GM18499 (cell line): ENCODE data around the gene ITGA3.

Source experiments
- ATAC-seq: cut with Tn5 transposase; IDR thresholded peaks from one replicate; pipeline ENCODE4 v1.9.1; 2021; ENCODE audit warnings: moderate number of reproducible peaks; ENCODE audit not compliant: insufficient read depth, unreplicated experiment

ITGA3 gene

DNA sequence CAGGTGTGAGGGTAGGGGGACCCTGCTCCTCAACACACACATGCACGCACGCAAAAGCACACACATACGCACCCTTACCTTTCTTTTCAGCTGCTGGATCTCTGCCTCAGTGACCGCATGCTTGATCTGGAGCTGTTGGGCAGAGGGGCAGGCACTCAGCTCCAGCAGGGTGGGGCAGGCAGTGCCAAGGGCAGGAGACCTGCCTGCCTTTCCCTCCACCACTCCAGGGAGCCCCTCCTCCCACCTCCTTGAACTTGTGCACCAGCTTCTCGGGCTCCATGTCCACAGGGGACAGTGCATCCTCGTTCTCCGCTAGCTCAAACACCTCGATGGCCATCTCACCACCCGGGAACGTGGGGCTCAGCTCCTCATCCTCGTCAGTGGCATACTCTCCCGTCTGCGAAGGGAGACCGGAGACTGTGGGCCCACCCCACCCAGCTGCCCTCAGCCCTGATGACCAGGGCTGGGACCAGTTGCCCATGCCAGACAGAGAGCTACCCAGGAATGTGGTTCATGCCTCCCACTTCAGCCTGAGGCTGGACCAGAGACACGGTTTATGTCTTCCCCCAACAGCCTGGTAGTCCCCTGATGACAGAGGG is 83.4 kb downstream of the ITGA3 start:
- no peak for ATAC-seq
